Activated CD8-positive, alpha-beta memory T cell treated with anti-CD3 and anti-CD28 coated beads for 24 hours (primary cell): ENCODE results near the gene CDH23.

Source experiments
- DNase-seq: peaks from one replicate; pipeline ENCODE4 v3.0.0-alpha.2; 2020

The CDH23 gene

GRCh38 chr10:71610651-71611050 is 213.9 kb downstream of the CDH23 start:
- no peak for DNase-seq

- DNase-seq: no peak
Measured at GRCh38 chr10:71611131-71611530, 214.4 kb downstream of the CDH23 start.

GRCh38 chr10:71611709-71612422 is 215.1 kb downstream of the CDH23 start:
- no peak for DNase-seq

GRCh38 chr10:71613261-71613777 is 216.6 kb downstream of the CDH23 start:
- DNase-seq: no peak

GRCh38 chr10:71613877-71614276 is 217.2 kb downstream of the CDH23 start:
- no peak for DNase-seq

GRCh38 chr10:71614946-71615345 is 218.2 kb downstream of the CDH23 start:
- DNase-seq: no peak

GRCh38 chr10:71615538-71616329 is 219.0 kb downstream of the CDH23 start:
- no peak for DNase-seq

GRCh38 chr10:71616817-71617654 is 220.3 kb downstream of the CDH23 start:
- DNase-seq: no peak

GRCh38 chr10:71618176-71618575 is 221.5 kb downstream of the CDH23 start:
- DNase-seq: no peak

GRCh38 chr10:71618598-71618997 is 221.9 kb downstream of the CDH23 start:
- DNase-seq: no peak

- DNase-seq: no peak
Measured at GRCh38 chr10:71620642-71621041, 223.9 kb downstream of the CDH23 start.

- no peak for DNase-seq
Measured at GRCh38 chr10:71621231-71622153, 224.8 kb downstream of the CDH23 start.

GRCh38 chr10:71622154-71622526 is 225.4 kb downstream of the CDH23 start:
- DNase-seq: no peak

- DNase-seq: no peak
Measured at GRCh38 chr10:71622616-71623015, 225.9 kb downstream of the CDH23 start.

- DNase-seq: no peak
Measured at GRCh38 chr10:71623098-71623985, 226.6 kb downstream of the CDH23 start.

GRCh38 chr10:71623986-71624291 is 227.2 kb downstream of the CDH23 start:
- no peak for DNase-seq

GRCh38 chr10:71625445-71626175 is 228.9 kb downstream of the CDH23 start:
- no peak for DNase-seq

GRCh38 chr10:71627230-71627939 is 230.7 kb downstream of the CDH23 start:
- DNase-seq: no peak

- no peak for DNase-seq
Measured at GRCh38 chr10:71627956-71628355, 231.2 kb downstream of the CDH23 start.

GRCh38 chr10:71629131-71629530 is 232.4 kb downstream of the CDH23 start:
- DNase-seq: no peak
